Keratinocyte (primary cell): ENCODE measurements around the gene COX5A. TPM values are rescaled to one million over a fixed set of nuclear protein-coding genes. Genes with fewer than 3 reads are reported as not detected.
"Not testable (repeated sequence)": the region's sequence is repeated elsewhere in the genome, so short reads cannot be mapped to it uniquely, and the experiment has no call there.

Experiments
- DNase-seq: peaks from one replicate; pipeline ENCODE4 v3.0.0-alpha.2; 2011; ENCODE audit warnings: low read depth, missing footprints, low spot score
- FAIRE-seq: peaks from 2 replicates; lab custom pipeline; 2011; peaks lifted over from hg19 to GRCh38; lab: Jason Lieb, UNC
- H2AFZ ChIP-seq: 2 replicates; pipeline ENCODE4 v1.6.0; 2012; ENCODE audit warnings: low read length, control low read depth, inconsistent platforms; ENCODE audit not compliant: control insufficient read depth
- H3K27ac ChIP-seq: 2 replicates; pipeline ENCODE4 v1.5.1; 2011; ENCODE audit warnings: low read length; ENCODE audit not compliant: control insufficient read depth, insufficient read depth
- H3K27me3 ChIP-seq: 3 replicates; pipeline ENCODE4 v1.6.0; 2011; ENCODE audit warnings: low read length; ENCODE audit not compliant: control insufficient read depth, insufficient read depth; ENCODE audit errors: extremely low read depth
- H3K36me3 ChIP-seq, 2 experiments: 2 replicates in 1 of 2; 3 replicates in 1 of 2; pipeline ENCODE4 v1.5.1; 2011; ENCODE audit warnings: low read length in 2 of 2, mild to moderate bottlenecking in 1 of 2; ENCODE audit not compliant: control insufficient read depth in 2 of 2, insufficient read depth in 2 of 2; ENCODE audit errors: extremely low read depth in 1 of 2
- H3K4me1 ChIP-seq: 3 replicates; pipeline ENCODE4 v1.5.1; 2011; ENCODE audit warnings: low read length; ENCODE audit not compliant: control insufficient read depth, insufficient read depth; ENCODE audit errors: extremely low read depth
- H3K4me2 ChIP-seq: 3 replicates; pipeline ENCODE4 v1.6.0; 2011; ENCODE audit warnings: low read depth, low read length; ENCODE audit not compliant: control insufficient read depth, insufficient read depth; ENCODE audit errors: extremely low read depth
- H3K4me3 ChIP-seq, 3 experiments: fragments of 200-600 bp in 1 of 3; sonication (generic) in 1 of 3; 2 replicates in 2 of 3; 3 replicates in 1 of 3; pipeline ENCODE4 v1.5.1; 2011 to 2016; ENCODE audit warnings: low read length in 3 of 3, mild to moderate bottlenecking in 3 of 3, control low read depth in 2 of 3, inconsistent platforms in 1 of 3, low read depth in 1 of 3, mixed read lengths in 1 of 3, mixed run types in 1 of 3, moderate library complexity in 1 of 3; ENCODE audit not compliant: control insufficient read depth in 2 of 3, insufficient read depth in 2 of 3; ENCODE audit errors: extremely low read depth in 1 of 3
- H3K79me2 ChIP-seq: 2 replicates; pipeline ENCODE4 v1.6.0; 2012; ENCODE audit warnings: low read length; ENCODE audit not compliant: control insufficient read depth, insufficient read depth
- H3K9ac ChIP-seq: 3 replicates; pipeline ENCODE4 v1.6.0; 2011; ENCODE audit warnings: low read length; ENCODE audit not compliant: control insufficient read depth, insufficient read depth; ENCODE audit errors: extremely low read depth
- H3K9me1 ChIP-seq: 3 replicates; pipeline ENCODE4 v1.6.0; 2011; ENCODE audit warnings: low read length; ENCODE audit not compliant: control insufficient read depth, insufficient read depth; ENCODE audit errors: extremely low read depth
- H3K9me3 ChIP-seq: 2 replicates; pipeline ENCODE4 v1.5.1; 2012; ENCODE audit warnings: low read depth, low read length; ENCODE audit not compliant: control insufficient read depth
- H4K20me1 ChIP-seq: 3 replicates; pipeline ENCODE4 v1.6.0; 2011; ENCODE audit warnings: low read length; ENCODE audit not compliant: control insufficient read depth, insufficient read depth; ENCODE audit errors: extremely low read depth
- CTCF ChIP-seq, 3 experiments: IDR thresholded peaks in 1 of 3; conservative IDR thresholded peaks in 1 of 3; optimal IDR thresholded peaks in 1 of 3; 2 replicates in 2 of 3; 3 replicates in 1 of 3; pipeline versions ENCODE3 to v1.5.1; 2011; ENCODE audit warnings: low read length in 3 of 3, mild to moderate bottlenecking in 3 of 3, moderate library complexity in 2 of 3, control low read depth in 1 of 3, inconsistent platforms in 1 of 3; ENCODE audit not compliant: insufficient read depth in 2 of 3; ENCODE audit errors: extremely low read depth in 1 of 3
- EZH2 ChIP-seq: IDR thresholded peaks from one replicate; pipeline ENCODE4 v1.6.1; 2012; ENCODE audit warnings: inconsistent platforms, mild to moderate bottlenecking, low read length, moderate library complexity
- dilution Hi-C: fragments of 300-500 bp; cut with MboI; formaldehyde crosslinking; loops from one replicate; pipeline ENCODE4 v1.7.0; 2020; ENCODE audit warnings: low sequenced_read_pairs; ENCODE audit not compliant: extremely low pct_ligation_motif_present
- polyA plus RNA-seq, 5 experiments: library from polyadenylated mRNA; depleted of rRNA in 3 of 5; stranded (reverse) in 3 of 5; stranded (forward) in 1 of 5; unstranded in 1 of 5; fragments of >200 nt; gene quantifications; 1 replicate in 1 of 5; 2 replicates in 3 of 5; 3 replicates in 1 of 5; pipeline versions ENCODE4 v1.2.1 to v1.2.3, GENCODE V29; 2011 to 2012; ENCODE audit warnings: missing spikeins in 2 of 5, low read depth in 1 of 5, low replicate concordance in 1 of 5

COX5A gene
- polyA plus RNA-seq, 1 donor (not counting 4 experiments of a cell fraction or from before 2014, with no cell fraction given), result 217 TPM

GRCh38 chr15:74896316-74896715 is 41.6 kb downstream of the COX5A start:
- Histone ChIP-seq H4K20me1 (no peaks in the 10 kb centered on the region), H2AFZ (no peak overlapping the region), H3K4me2 (no peak overlapping the region), H3K4me3 (no peak overlapping the region), H3K4me1 (peaks cover 11% of the 10 kb centered on the region), H3K27ac (no peak overlapping the region), H3K9ac (no peak overlapping the region), H3K36me3 (peaks cover 16 to 24% of the 10 kb centered on the region in 2 experiments), H3K79me2 (no peaks in the 10 kb centered on the region), H3K9me3 (no peaks in the 10 kb centered on the region), H3K9me1 (no peaks in the 10 kb centered on the region), H3K27me3 (no peaks in the 10 kb centered on the region)
- FAIRE-seq (no peak), DNase-seq (no peak)
- TF ChIP-seq EZH2 (no peak), CTCF (optimal IDR thresholded peaks at IDR 0.05 in 1 of 3, IDR thresholded peaks at IDR 0.05 in 1 of 3, conservative IDR thresholded peaks at IDR 0.05 in 1 of 3; ENCODE audit: extremely low read depth in 1 of 3, insufficient read depth in 2 of 3, low read length in 3 of 3) (no peak)
- dilution Hi-C loops, result no loop called here

GRCh38 chr15:74895830-74896229 is 42.0 kb downstream of the COX5A start:
- Histone ChIP-seq H3K27me3 (no peaks in the 10 kb centered on the region), H3K27ac (no peak overlapping the region), H3K9me3 (no peaks in the 10 kb centered on the region), H3K9ac (no peak overlapping the region), H3K9me1 (no peaks in the 10 kb centered on the region), H3K4me1 (peaks cover 11% of the 10 kb centered on the region), H4K20me1 (no peaks in the 10 kb centered on the region), H3K4me3 (no peak overlapping the region), H3K36me3 (peaks cover 13 to 19% of the 10 kb centered on the region in 2 experiments), H3K79me2 (no peaks in the 10 kb centered on the region), H2AFZ (no peak overlapping the region), H3K4me2 (no peak overlapping the region)
- no peak for TF ChIP-seq CTCF (optimal IDR thresholded peaks at IDR 0.05 in 1 of 3, IDR thresholded peaks at IDR 0.05 in 1 of 3, conservative IDR thresholded peaks at IDR 0.05 in 1 of 3; ENCODE audit: extremely low read depth in 1 of 3, insufficient read depth in 2 of 3, low read length in 3 of 3)
- TF ChIP-seq EZH2, result no peak
- FAIRE-seq (no peak), DNase-seq (no peak)
- dilution Hi-C loops, result no loop called here

- dilution Hi-C loops, H3K4me3 ChIP-seq, H3K9me1 ChIP-seq, H3K79me2 ChIP-seq, H3K27me3 ChIP-seq, H3K27ac ChIP-seq, FAIRE-seq, H4K20me1 ChIP-seq, H2AFZ ChIP-seq, H3K9me3 ChIP-seq, H3K36me3 ChIP-seq, H3K4me2 ChIP-seq, DNase-seq, H3K9ac ChIP-seq: not testable (repeated sequence)
- peaks cover 18% of the 10 kb centered on the region for H3K4me1 ChIP-seq
These were observed 43.5 kb downstream of the COX5A start for GRCh38 chr15:74894383-74894782.
